GM10847 (cell line): ENCODE results near the gene NKAIN4.

Experiments used
- POLR2A ChIP-seq: IDR thresholded peaks from 2 replicates; pipeline ENCODE4 v1.6.1; 2011; ENCODE audit not compliant: insufficient read length; ENCODE audit errors: extremely low read depth

The NKAIN4 gene

GRCh38 chr20:63215101-63216040 is 38.9 kb downstream of the NKAIN4 start:
- no peak for TF ChIP-seq POLR2A

GRCh38 chr20:63214514-63214913 is 39.7 kb downstream of the NKAIN4 start:
- TF ChIP-seq POLR2A: no peak

GRCh38 chr20:63212792-63213191 is 41.5 kb downstream of the NKAIN4 start:
- TF ChIP-seq POLR2A: no peak

- TF ChIP-seq POLR2A: no peak
These were observed 41.9 kb downstream of the NKAIN4 start for GRCh38 chr20:63212393-63212730.

GRCh38 chr20:63210011-63210605 is 44.2 kb downstream of the NKAIN4 start:
- TF ChIP-seq POLR2A: no peak

GRCh38 chr20:63208346-63208909 is 45.8 kb downstream of the NKAIN4 start:
- no peak for TF ChIP-seq POLR2A

GRCh38 chr20:63206878-63207277 is 47.4 kb downstream of the NKAIN4 start:
- no peak for TF ChIP-seq POLR2A

GRCh38 chr20:63205896-63206295 is 48.4 kb downstream of the NKAIN4 start:
- TF ChIP-seq POLR2A: no peak

- TF ChIP-seq POLR2A: no peak
These were observed 49.9 kb downstream of the NKAIN4 start for GRCh38 chr20:63204362-63204761.

- TF ChIP-seq POLR2A: no peak
These were observed 51.3 kb downstream of the NKAIN4 start for GRCh38 chr20:63202811-63203526.

GRCh38 chr20:63202021-63202420 is 52.2 kb downstream of the NKAIN4 start:
- no peak for TF ChIP-seq POLR2A

GRCh38 chr20:63198606-63199005 is 55.7 kb downstream of the NKAIN4 start:
- TF ChIP-seq POLR2A: no peak

GRCh38 chr20:63196768-63197470 is 57.3 kb downstream of the NKAIN4 start:
- TF ChIP-seq POLR2A: no peak

- no peak for TF ChIP-seq POLR2A
These were observed 59.5 kb downstream of the NKAIN4 start for GRCh38 chr20:63194797-63195173.

GRCh38 chr20:63194007-63194796 is 60.1 kb downstream of the NKAIN4 start:
- no peak for TF ChIP-seq POLR2A

GRCh38 chr20:63192721-63193120 is 61.5 kb downstream of the NKAIN4 start:
- TF ChIP-seq POLR2A: no peak
